GM19438 (cell line): ENCODE measurements around the gene MLLT10.
A peak's percentile ranks its signal among the peaks of the same experiment; 100 is the strongest.

Experiments used
- ATAC-seq: cut with Tn5 transposase; IDR thresholded peaks from one replicate; pipeline ENCODE4 v1.9.1; 2021; ENCODE audit warnings: low read depth; ENCODE audit not compliant: unreplicated experiment

MLLT10 gene

DNA sequence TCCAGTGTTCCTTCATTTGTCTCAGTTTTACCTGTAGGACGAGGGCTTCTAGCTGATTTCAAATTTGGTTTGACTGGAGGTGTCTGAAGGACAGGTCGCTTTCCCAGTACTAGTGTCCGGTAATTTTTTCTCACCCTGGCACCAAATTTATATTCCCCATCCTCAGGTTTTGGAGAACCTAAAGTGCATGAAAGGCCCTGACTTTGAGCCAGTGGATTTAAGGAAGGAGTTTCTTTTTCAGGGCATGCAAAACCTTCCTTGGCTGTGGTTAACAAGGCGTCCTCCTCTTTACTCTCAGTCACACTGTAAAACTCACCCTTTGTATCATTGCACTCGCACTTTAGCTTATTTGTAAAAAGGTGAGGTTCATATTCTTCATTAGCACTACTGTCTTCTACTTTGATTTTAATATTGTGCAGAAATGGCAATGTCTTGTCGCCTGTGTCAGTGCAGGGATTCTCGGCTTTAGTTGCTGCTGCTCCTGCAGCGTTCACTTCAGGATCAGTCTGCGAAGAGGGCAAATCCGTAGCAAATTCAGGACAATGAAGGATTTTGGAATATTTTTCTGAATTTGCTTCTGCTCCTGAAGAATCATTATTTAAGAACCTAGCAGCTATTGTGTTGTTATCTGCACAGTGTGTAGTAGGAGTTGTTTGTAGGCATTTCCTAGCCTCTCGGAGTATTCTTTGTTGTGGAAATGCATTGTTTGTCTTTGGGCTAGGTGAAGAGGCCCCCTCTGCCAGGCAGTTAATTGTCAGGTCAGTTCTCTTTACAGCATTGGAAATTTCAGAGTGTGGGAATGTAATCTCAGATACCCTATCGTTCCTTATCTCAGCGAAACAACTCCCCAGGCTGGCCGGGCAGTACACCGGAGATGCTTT is 18.4 kb upstream of the MLLT10 start:
- ATAC-seq = no peak

DNA sequence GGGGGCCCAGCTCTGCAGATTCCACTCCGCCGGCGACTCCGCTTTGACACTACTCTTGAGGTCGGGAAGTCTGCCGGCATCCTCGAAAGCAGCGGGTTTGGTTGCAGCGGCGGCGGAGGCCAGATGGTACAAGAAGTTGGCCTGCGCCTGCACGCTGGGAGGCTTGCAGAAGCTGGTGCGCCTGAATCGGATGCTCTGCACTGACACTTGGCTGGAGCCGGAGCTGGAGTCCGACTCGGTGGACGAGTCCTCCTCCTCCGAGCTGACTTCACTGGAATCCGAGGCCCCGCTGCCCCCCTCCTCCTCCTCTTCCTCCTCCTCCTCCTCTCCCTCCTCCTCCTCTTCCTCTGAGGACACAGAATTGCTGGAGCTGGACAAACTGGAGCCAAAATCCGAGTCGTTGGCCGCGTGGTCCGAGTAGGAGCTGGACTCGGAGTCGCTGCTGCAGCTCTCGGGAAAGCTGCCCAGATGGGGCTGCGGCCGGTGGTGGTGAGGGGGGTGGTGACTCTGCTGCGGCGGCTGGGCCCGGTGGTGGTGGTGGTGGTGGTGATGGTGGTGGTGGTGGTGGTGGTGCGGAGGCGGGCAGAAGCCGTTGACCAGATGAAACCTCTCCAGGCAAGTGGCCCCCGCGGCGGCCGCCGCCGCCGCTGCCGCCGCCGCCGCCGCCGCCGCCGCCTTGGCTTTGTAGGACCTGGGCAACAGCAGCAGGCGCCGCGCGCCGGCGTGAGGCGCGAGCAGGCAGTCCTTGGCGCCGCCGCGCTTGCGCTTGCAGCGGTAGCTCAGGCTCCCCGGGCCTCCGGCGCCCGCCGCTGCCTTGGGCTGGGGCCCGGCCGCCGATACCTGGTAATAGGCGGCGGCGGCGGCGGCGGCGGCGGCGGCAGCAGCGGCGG is 17.5 kb upstream of the MLLT10 start:
- ATAC-seq = peak; percentile 58

DNA sequence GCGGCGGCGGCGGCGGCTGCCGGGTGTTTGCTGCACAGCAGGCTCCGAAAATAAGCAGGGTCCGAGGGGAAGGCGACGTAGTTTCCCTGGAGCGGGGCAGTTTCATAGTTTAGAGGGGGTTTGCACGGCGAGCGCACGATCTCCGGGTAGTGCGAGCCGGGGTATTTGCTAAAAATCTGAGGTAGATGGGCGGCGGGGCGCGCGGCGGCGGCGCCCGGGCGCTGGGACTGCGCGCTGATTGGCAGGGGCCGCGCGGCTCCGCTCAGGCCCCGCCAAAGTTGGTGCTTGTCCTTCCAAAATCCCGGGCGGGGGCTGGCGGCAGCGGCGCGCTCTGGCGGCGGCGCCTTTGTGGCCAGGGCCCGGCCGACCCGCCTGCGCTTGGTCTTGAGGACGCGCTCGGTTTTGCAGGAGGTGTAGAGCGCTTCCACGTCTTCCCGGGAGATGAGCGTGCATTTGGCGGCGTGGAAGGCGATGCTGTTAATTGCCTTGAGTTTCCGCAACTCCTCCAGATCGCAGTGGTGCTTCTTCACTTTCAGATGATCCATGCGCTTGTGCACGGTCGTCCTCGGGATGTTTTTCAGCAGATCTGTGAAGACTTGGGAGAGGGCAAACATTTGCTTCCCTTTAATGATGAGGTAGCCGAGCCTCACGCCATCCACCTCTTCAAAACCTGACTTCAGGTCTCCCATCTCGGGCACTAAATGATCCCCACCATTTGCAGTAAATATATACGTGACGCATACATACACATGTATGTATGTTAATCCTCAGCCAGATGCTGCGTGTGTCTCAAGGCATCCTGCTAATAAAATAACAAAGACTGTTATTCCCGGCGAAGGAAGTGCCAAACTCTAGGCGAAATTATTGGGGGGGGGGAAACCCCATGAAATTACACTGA is 16.6 kb upstream of the MLLT10 start:
- peak; percentile 49 for ATAC-seq

DNA sequence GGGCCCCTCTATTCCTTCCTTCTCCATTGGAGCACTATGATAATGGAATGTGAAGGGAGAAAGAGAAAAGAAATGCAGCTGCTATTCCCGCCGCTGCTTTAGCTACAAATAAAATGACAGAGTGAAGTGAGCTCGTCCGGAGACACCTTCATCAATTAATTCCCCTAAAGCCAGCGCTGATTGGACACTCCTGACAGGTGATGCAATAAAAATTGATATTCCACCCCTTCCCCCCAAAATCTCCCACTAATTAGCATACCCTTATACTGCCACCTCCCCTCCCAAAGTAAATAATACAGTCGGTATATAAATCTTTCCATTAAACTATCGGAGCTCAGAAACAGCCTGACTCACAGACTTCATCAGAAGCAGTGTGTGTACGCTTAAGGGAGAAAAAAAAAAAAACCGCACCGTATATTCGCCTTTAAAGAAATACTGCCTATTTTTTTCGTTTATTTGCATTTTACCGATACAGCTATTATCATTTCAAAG is 15.8 kb upstream of the MLLT10 start:
- no peak for ATAC-seq

DNA sequence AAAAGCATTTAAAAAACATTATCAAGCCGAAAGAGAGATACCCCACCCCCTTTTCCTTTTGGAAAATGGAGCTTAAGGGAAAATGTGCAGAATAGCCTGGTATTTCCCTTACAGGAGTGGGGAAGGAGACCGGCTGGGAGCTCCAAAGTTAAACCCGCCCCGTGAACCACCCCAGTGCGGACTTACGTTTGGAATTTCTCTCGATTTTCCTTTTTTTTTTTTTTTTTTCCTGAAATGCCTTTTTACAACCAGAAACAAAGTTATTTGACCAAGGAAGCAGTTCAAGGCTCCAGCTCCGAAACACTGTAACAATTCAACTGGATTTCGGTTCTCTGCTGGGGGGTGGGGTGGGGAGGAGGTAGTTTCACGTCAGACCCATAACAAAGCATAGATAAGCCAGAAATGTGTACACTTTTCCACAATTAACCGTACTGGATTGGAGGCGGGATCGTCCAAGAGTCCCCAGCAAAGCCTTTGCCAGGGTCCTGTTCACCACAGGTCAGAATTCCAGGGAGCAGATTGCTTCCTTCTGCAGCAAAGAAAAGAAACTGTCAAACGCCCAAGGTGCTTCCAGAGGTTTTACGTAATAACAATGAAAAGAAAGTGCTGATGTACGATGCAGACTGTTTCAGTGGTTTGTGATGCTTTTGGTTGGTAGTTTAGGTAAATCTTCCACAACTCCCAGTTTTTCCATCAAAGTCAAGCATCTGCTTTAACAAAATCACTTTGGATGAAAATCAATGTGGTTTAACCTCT is 15.2 kb upstream of the MLLT10 start:
- no peak for ATAC-seq

DNA sequence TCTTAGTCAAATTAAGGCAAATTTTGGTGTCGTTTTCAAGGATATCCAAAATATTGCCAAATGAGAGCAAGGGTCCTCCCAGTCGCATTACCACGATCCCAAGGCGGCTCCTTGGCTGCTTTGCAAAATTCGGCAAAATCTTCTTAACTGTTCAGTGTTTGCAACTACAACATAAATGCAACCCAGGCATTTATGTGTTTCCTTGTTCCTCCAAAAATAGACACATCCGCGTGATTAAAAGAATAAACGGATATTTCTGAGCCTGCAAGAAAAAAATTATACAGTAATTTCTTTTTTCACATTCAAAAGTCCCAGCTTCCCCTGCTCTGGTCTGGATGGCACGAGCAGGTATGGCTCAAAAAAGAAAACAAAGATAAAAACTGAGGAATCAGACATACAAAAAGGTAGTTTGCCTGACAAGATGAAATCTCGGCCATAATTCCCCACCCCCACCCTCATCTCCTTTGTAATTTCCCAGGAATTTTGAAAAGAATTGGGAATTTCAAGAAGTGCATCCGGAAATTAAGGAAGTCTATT is 14.6 kb upstream of the MLLT10 start:
- ATAC-seq = no peak

DNA sequence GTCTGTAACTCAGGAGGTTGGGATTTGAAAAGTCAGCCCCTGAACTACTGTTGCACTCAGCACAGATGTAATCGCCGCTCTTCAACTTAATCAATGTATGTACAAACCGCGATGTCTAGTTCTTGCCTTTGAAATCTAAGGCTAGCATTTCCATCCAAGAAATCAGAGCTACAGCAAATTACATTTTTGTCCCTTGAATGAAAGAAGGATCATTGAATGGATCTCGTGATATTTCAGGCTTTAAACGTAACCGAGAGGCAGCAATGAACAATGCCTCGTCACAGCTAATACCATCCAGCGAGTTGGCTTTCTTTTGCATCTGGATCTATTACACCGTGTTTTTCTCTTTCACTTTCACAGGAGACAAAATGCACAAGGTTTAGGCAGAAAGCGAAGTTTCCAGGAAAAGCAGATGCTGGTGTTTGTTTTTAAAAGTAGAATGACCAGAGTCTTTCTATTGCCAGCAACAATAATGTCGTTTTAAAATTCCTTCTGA is 14.0 kb upstream of the MLLT10 start:
- no peak for ATAC-seq

DNA sequence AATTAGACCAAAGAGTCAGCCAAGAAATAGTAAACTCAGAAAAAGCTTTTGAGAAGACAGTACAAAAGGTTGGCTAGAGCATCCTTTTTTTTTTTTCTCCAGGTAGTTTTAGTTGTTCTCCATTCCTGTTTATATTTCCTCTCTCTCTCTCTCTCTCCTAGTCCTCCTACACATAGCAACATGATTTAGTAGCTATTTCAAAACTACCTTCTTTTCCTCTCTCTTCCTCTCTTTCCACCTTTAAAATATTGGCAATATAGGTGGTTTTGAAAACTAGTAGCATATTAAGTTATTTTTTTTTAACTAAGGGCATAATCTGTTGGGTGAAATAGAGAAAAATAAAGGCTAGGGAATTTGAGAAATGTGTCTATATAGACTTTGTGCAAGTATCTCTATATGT is 13.5 kb upstream of the MLLT10 start:
- ATAC-seq = no peak

DNA sequence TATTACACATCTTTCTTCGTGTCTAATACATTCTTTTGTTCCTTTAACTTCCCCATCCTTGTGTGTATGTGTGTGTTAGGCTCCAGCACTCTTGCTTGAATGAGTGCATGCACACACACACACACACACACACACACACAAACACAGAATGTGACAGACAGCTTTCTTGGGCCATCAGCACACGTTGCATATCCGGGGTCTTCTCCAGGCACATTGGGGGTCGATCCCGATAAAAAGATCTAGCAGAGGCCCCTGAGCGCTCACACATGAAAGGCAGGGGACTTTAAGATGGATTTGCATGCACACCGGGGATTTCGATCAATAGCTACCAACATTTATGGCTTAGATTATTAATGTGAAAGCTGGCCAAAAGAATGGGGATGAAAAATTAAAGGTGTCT is 13.1 kb upstream of the MLLT10 start:
- no peak for ATAC-seq

DNA sequence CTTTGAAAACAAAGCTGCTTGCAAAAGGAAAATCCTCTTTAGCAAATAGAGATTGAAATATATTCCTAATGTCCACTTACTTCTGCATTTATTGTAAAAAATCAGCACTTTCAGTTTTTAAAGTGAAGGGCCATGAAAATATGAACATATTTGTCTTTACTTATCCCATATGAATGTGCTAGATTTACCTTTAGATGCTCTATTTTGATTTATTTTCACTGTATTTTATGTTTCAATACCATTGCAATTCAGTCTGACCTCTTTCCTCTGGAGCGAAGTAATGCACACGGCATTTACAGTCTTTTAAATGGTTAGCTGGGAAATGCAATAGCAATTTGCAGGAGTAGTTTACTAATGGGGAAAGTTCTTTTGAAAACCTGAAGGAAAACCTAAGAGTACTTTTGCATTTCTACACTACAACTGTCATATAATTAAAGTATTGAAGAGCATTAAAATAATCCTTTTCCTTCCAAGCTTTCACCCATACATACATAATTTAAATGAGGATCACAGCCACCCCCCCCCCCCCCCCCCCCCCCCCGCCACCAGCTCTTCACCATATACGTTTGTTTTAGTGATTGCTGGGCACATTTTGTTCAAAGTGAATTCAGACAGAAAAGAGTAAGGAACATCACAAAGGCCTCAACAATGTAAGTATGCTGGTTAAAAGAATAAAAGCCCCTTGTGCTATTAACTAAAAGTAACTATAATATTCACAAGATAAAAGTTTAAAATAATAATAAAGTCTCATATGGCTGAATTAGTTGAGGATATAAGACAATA is 12.1 kb upstream of the MLLT10 start:
- ATAC-seq = no peak

DNA sequence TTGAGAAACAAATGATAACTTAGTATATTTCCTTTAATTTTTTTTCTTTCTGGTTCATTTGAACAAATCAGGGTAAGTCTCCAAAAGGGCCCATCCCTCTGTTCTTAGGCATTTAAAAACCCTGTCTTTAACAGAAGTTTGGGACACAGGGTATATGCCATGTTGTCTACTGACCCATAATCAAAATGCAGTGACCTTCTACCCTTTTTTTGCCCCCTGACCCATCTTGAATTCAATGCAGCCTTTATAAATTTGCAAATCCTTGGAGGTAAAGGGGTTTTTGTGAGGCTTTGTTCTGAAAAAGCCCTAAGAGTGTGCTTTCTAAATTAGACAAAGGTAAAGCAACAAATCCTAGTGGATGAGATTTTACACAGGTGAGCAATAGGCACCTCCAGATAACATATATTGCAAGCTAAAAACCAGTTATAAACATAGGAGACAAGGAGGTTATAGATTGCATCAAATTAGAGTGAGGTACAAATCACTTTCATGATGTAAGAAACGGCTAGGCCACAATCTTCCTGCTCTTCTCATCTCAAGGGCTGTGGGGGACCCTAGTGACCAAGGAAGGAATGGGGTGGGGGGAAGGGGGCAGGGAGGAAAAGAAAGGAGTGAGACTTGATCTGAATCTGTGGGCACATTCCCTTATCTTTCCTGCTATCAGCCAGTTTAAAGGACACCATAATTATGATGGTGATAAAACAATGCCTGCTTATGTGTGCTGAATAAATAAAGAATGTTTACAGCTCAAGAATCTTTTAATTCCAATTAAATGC is 11.2 kb upstream of the MLLT10 start:
- ATAC-seq = no peak

DNA sequence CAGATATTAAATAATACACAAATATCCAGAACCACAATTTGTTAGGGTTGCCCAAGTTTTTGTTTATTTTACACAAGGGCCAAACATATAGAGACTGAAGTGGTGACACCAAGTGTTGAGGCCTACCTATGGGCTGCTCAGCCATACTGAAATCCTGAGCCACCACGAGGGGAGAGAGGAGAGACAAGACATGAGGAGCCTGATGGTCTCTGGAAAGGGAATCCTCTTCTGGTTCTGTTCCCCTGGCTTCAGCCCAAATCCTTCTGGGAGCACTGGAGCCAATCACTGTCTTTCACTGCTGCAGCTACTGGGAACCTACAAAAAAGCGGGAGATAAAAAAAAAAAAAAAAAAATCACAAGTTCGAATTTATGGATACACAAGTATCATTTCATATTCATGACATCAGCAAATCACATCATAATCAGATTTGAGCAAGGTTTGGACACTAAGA is 10.4 kb upstream of the MLLT10 start:
- no peak for ATAC-seq

DNA sequence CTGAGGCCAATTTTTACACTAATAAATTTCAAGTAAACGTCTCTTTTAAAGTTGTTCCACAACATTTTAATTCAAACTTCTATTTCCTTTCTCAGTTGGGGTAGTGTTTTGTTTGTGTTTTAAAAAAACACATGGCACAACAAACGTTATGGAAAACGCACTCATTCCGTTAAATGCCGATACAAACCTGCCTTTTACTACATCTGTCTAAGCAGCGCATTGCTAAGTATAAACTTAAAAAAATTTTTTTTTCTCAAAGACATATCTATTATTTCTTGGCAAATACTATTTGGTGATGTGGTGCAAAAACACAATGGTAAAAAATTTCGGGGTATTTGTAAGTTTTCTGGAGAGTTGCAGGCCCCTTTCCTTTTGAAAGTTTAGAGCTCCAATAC is 9.9 kb upstream of the MLLT10 start:
- no peak for ATAC-seq

DNA sequence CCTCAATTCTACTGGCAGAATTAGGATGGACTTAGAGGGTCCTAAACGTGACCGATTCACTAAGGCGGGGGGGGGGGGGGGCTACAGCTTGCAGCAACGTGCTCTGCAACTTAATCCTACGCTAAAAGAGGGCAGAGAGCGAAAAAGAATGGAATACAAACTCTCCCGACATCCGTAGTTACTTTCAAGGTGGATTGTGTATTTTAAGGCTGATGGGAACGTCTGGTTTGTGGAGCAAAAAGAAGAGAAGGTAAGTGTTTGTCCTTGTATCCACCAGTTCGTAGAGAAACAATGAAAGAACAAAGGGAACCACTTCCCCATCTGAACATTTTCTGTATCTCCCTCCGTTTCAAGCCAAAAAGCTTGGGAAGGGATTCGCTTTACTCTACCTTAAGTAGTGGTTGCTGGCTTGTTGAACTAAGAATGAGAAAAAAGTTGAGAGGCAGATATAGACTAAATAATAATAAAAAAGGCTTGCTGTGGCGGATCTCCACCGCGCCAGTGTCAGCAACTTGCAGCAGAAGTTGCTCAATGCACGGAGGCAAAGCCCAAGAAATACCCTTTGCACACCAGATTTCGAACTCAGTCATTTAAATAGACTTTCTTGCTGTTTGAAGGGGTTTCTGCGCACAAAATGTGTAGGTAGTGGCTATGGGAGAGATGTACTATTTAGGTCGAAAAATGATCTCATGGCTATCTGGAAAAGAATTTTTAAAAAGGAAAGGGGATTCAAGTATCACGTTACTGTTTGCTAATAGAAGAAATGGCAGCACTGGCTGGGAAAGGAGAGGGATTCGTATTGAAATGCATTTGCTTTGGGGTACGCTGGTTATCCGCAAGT is 9.3 kb upstream of the MLLT10 start:
- ATAC-seq = no peak

DNA sequence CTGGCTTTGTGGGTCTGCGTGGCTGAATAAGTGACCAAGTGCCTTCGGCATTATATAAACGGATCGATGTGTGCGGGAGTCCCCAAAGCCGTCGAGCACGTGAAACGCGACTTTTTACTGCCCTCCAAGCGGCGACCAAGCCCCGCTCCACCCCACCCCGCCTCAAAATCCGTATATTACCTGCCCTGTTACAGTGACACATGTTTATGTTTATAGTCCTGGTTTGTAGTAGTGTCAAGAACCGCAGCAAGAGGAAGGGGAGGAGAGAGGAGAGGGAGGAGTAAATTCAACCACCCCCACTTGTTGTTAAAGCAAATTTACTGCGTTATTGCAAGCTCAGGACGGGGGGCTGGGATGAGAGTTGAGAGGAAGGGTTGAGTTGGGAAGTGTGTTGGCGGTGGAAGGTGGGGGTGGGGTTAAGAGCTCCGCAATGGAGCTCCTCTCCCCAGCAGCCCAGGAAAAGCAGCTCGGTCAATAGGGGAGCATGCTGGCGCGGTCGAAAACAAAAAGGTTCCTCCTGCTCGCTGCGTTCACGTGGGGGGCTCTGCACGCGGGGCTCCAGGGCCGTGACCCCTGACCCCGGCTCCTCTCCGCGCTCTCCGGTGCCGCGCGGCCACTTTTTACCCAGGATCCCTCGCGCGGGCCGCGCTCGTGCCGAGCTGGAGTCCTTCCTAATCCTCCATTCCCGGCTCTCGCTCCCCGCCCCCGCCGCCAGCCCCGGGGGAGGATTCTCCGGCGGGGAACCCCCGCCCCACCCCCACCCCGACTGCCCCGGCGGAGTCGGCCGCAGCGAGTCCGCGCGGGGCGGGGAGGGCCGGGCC is 8.5 kb upstream of the MLLT10 start, which contains the start of gene SKIDA1:
SKIDA1 (minus strand) TSS at position 316 of the 821 bp plus-strand sequence. CDS start 7,860 bp downstream, outside the sequence.
- ATAC-seq = peak; percentile 53
